Inflammatory macrophage treated with lipopolysaccharide for 4 hours (primary cell): Measurements from ENCODE around the gene TPP2.

Source experiments
- DNase-seq: peaks from one replicate; pipeline ENCODE4 v3.0.0-alpha.2; 2020

Gene TPP2

DNA sequence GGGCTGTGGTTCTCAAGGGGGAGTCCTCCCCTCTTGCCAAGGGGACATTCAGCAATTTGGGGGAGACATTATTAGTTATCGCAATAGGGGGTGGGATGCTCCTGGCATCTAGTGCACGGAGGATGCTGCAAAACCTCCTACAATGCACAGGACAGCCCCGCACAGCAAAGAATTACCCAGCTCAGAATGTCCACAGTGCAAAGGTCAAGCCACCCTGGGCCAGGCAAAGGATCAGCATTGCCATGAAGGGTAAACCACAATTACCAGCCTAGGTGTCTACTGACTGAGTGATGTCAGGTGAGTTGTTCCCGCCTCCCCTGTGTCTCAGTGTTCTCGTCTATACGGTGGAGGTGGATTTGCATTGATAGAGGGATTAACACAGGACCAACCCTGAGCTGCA lies 100.5 kb downstream of the TPP2 start:
- no peak for DNase-seq

DNA sequence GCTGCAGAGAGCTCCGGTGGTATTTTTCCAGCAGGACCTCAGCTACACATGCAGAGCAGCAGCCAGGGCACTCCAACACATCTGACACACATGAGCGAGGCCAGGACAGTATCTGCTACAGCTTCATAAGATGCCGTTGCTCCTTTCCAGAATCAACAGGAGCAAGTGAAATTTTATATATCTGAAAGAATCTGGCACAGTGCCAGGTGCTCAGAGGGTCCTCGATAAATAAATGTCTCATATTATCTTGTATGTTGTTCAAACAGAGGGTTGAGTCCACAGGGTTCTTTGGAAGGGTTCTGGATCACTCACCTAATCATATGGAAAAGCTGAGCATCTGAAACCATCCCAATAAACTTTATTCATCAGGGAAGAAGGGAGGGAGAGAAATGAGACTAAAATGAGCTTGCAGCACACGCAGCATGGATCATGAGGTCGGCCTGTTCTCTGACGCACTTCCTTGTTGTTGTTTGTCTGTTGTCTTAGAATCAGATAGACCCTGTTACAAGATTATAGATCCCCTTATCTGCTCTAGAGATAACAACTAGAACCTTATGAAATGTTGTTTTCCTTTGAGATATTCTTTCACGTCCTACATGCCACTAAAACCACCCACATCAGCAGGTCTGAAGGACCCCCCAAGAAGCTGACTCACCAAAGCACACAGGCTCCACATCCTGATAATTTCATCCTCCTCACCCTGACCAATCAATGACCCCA lies 101.3 kb downstream of the TPP2 start:
- no peak for DNase-seq

GRCh38 chr13:102698649-102698980 lies 101.8 kb downstream of the TPP2 start:
- no peak for DNase-seq

GRCh38 chr13:102699504-102699903 lies 102.7 kb downstream of the TPP2 start:
- peak; percentile 61 for DNase-seq

DNA sequence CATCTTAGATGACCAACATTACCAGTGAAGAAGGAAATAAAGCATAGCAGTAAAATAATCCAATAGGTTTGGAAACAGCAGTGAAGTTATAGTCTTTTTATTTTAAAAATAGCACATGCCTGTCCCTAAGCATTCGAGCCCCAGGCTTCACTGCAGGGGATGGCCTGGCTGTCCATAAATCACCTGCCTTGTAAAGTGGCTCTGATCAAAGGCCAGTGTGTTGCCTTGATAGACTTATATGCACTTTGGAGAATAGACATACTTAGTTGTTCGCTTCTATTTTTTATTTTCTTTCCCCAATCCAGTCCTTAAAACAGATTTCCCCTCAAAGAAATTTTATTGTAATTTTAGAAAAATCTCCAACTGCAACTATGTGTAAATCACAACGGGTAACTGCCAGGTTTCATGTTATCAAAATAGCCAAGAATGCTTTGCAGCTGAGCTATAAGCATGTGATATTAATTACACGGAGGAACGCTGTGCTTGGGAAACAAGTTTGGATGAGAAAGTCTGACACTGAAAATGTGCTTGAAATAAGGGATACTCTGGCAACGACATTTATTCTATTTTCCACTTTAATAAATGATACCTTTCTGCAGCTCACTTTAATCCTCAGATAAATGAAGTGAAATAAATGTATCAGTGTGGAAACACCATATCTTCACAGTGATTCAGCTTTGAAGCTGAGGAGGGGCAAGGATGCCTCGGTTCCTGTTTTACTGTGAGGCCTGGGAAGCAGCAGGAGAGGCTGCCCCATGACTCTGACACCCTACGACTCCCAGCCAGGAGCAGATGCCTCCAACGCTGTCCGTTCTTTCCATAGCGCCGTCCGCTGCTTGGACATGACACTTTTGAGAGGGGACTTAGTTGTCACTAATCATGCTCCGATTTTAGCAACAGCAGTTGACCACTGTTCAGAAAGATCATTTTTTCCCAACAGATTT lies 103.6 kb downstream of the TPP2 start:
- no peak for DNase-seq

GRCh38 chr13:102701331-102701730 lies 104.5 kb downstream of the TPP2 start:
- no peak for DNase-seq

DNA sequence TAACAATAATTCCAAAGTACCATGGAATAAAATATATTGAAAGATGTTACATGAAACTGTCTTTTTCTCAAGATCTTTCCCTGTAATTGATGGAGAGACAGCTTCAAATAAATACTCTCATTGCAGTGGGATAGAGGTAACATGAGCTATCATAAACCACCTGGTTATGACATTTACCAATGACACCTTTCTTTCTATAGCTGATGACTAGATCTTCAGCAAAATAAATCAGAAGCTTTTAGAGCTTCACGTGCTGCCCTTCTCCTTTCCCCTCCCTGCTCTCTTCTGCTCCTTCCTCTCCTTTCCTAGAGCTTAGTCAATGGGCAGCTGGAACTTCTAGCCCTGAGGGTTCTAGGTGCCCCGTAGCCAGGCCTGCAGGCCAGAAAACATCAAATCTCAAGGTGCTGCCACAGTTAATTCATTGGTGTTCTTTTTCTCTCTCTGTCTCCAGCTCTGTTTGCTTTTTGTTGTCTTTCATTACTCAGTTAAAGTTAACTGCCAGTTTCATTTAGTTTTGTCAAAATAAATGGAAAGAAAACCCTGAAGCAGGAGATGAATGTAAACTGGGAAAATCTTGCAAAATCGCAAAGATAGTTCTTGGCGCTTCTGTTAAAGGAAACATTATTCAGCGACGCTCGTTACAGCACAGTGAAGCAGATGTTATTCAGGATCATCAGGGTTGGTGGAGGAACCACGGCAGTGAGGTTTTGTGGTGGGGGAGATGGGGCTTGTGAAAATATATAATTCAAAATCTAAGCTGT lies 106.4 kb downstream of the TPP2 start:
- DNase-seq: no peak

GRCh38 chr13:102703726-102704035 lies 106.9 kb downstream of the TPP2 start:
- DNase-seq: no peak

DNA sequence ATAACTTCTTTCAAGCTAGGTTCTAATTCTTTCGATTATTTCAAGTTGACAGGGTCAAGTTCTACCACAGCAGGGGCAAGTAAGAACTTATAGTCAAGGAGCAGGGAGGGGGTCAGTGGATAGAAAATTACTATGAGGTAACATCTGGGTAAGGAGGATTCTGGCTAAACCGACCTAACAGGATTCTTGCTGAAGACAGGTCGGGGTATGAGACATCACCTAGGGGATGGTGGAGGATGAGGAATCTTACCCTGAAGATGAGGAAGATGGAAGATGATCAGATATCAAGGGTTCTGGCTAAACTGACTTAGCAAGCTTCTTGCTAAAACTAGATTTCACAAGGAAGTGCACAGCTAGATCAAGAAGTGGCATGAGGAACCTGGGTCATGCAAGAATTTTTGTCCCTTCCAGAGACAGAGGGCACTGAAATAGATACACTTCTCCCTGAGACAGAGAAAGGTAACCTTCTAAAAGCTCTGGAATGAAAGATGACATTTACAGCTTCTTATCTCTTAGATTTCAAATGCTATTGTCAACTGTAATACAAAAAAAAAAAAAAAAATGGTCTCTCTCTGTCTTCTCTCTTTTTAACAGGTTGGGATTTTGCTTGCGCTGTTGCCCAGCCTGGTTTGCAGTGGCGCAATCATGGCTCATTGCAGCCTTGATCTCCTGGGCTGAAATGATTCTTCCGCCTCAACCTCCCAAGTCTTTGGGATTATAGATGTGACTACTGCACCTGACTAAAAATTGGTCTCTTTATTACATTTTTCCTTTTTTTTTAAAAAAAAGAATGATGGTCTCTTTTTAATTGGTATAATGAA lies 107.7 kb downstream of the TPP2 start:
- DNase-seq: no peak

GRCh38 chr13:102707467-102707866 lies 110.7 kb downstream of the TPP2 start:
- DNase-seq: no peak

- no peak for DNase-seq
Measured at GRCh38 chr13:102708211-102708610, 111.4 kb downstream of the TPP2 start.

DNA sequence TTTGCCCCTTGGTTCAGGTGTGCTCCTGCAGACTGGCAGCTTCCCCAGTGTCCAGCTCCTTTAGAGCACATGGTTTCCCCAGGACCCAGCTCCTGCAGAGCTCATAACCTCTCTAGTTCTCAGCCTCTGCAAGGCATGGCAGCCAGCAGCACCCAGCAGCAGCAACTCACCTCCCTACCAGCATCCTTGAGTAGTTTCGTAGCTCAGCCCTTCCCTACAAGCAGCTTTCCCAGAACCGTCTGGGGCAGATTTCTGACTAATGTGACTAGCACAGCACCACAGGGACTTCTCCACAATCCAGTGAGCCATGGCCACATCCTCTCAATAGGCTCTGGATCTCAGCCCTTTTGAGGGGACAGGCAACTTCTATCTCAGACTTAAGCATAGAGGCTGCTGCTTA lies 112.2 kb downstream of the TPP2 start:
- DNase-seq: no peak

- no peak for DNase-seq
Measured at GRCh38 chr13:102709536-102709935, 112.8 kb downstream of the TPP2 start.

- no peak for DNase-seq
Measured at GRCh38 chr13:102710261-102710679, 113.5 kb downstream of the TPP2 start.

- DNase-seq: no peak
Measured at GRCh38 chr13:102715447-102715846, 118.7 kb downstream of the TPP2 start.

DNA sequence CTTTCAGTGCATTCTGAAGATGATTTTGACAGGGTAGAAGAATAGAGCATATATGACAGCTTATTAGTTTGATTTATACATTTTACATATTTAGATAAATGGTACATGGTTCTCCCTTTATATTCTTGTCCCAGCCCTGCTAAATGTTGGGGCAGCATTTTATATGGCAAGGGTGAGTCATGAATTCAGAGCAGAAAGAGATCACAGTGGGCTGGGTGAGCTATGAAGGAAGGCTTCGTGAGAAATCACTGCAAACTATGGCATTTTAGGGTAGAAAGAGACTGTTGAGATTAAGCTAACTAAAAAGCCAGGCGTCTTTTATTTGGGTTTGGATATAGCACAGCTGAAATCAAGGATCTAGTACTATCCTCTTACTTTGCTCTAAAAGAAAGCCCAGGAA lies 122.0 kb downstream of the TPP2 start:
- DNase-seq: no peak

DNA sequence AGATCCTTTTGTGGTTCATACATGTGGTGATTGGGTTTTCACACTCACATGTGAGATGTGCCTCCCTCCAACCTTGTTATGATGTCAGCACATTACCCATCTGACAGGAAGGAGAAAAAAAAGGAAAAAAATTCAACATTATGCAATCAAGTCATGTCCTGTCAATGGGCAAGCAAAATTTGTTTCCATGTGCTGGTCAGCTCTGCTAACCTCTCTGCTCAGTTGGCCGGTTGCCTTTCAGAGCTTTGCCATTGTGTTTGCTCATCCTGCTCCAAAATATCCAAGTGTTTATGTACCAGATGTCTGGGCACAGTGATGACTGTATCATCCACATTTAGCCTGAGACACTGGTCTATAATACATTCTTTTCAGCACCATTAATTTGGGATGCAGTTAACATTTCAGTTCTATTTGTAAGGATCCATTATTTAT lies 125.0 kb downstream of the TPP2 start:
- DNase-seq: peak; percentile 44

DNA sequence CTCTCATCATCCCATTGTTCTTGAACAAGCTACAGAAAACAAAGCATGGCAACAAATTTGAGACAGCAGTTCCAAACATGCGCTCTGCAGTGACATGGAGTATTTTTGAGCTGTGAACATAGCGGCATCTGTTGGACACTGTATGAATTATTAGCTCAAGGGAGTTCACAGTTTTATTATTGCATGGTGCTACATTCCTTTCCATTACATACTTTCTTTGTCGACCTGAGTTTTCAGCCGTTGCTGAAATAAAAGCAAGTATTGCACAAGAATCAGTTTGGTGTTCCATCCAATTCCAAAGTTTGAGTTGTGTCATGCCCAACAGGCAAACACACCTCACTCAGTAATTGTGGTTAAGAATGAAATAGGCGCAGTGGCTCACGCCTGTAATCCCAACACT lies 128.1 kb downstream of the TPP2 start:
- DNase-seq: peak; percentile 7

- DNase-seq: no peak
Measured at GRCh38 chr13:102726430-102726829, 129.6 kb downstream of the TPP2 start.
